Fibroblast of lung (primary cell): ENCODE measurements around the gene HSF2BP. TPM values are rescaled to one million over a fixed set of nuclear protein-coding genes. Genes with fewer than 3 reads are reported as not detected.

ENCODE experiments used
- DNase-seq, 2 donors: peaks; one replicate each; pipeline versions ENCODE4 v3.0.0 to v3.0.0-alpha.2; 2010; ENCODE audit warnings: low read depth in 2 of 2
- H2AFZ ChIP-seq: 2 replicates; pipeline ENCODE4 v1.5.1; 2012; ENCODE audit warnings: low read length, control low read depth, inconsistent platforms
- H3K27ac ChIP-seq: 2 replicates; pipeline ENCODE4 v1.5.1; 2011; ENCODE audit warnings: low read length, control low read depth; ENCODE audit not compliant: insufficient read depth
- H3K27me3 ChIP-seq: 2 replicates; pipeline ENCODE4 v1.5.1; 2011; ENCODE audit warnings: mild to moderate bottlenecking, low read length; ENCODE audit not compliant: control insufficient read depth, insufficient read depth
- H3K36me3 ChIP-seq: 2 replicates; pipeline ENCODE4 v1.5.1; 2011; ENCODE audit warnings: low read length; ENCODE audit not compliant: control insufficient read depth, insufficient read depth
- H3K4me1 ChIP-seq: 2 replicates; pipeline ENCODE4 v1.5.1; 2011; ENCODE audit warnings: low read length; ENCODE audit not compliant: control insufficient read depth, insufficient read depth; ENCODE audit errors: extremely low read depth
- H3K4me2 ChIP-seq: 2 replicates; pipeline ENCODE4 v1.5.1; 2011; ENCODE audit warnings: low read length, control low read depth; ENCODE audit not compliant: insufficient read depth; ENCODE audit errors: extremely low read depth
- H3K4me3 ChIP-seq, 4 experiments: fragments of 200-600 bp in 1 of 4; sonication (generic) in 1 of 4; replicated peaks in 1 of 4; 2 replicates each; pipeline ENCODE4 v1.5.1; 2011 to 2016; ENCODE audit warnings: low read length in 4 of 4, low read depth in 3 of 4, mild to moderate bottlenecking in 3 of 4, control low read depth in 2 of 4, inconsistent platforms in 1 of 4, mixed read lengths in 1 of 4; ENCODE audit not compliant: insufficient read depth in 1 of 4; ENCODE audit errors: control extremely low read depth in 1 of 4
- H3K79me2 ChIP-seq: 2 replicates; pipeline ENCODE4 v1.5.1; 2012; ENCODE audit warnings: mild to moderate bottlenecking, low read length, inconsistent platforms; ENCODE audit not compliant: control insufficient read depth, insufficient read depth
- H3K9ac ChIP-seq: 2 replicates; pipeline ENCODE4 v1.5.1; 2011; ENCODE audit warnings: mild to moderate bottlenecking, low read length, control low read depth; ENCODE audit not compliant: insufficient read depth
- H3K9me3 ChIP-seq: 2 replicates; pipeline ENCODE4 v1.5.1; 2012; ENCODE audit warnings: low read depth, low read length; ENCODE audit not compliant: control insufficient read depth, insufficient read depth
- H4K20me1 ChIP-seq: 2 replicates; pipeline ENCODE4 v1.5.1; 2011; ENCODE audit warnings: low read length; ENCODE audit not compliant: control insufficient read depth, insufficient read depth; ENCODE audit errors: extremely low read depth
- CTCF ChIP-seq, 2 donors: IDR thresholded peaks in 1 of 2; conservative IDR thresholded peaks in 1 of 2; 1 replicate in 1 of 2; 2 replicates in 1 of 2; pipeline ENCODE4 v1.5.1; 2011 to 2012; ENCODE audit warnings: low read length in 2 of 2, control low read depth in 1 of 2, inconsistent platforms in 1 of 2, low read depth in 1 of 2, mild to moderate bottlenecking in 1 of 2
- EZH2 ChIP-seq: IDR thresholded peaks from 2 replicates; pipeline ENCODE4 v1.5.1; 2012; ENCODE audit warnings: low read length, control low read depth, mild to moderate bottlenecking; ENCODE audit errors: missing control alignments
- polyA plus RNA-seq, 2 donors: library from polyadenylated mRNA; depleted of rRNA in 1 of 2; stranded (reverse) in 1 of 2; unstranded in 1 of 2; fragments of >200 nt; gene quantifications; 2 replicates each; pipeline ENCODE4 v1.2.1, GENCODE V29; 2011 to 2012; ENCODE audit warnings: missing spikeins in 1 of 2
- total RNA-seq: library from RNA; depleted of rRNA; stranded (reverse); fragments of >200 nt; gene quantifications from 2 replicates; pipeline ENCODE4 v1.2.1, GENCODE V29; 2014

The HSF2BP gene
- total and polyA plus RNA-seq, 2 donors (not counting 1 experiment from before 2014, with no cell fraction given), result 0.70 to 1.2 TPM

GRCh38 chr21:43643193-43643592, 16.1 kb downstream of the HSF2BP start:
- H3K27ac ChIP-seq, result no peak overlapping the region
- H3K79me2 ChIP-seq, result no peaks in the 10 kb centered on the region
- no peak overlapping the region for H2AFZ ChIP-seq
- H4K20me1 ChIP-seq, result no peaks in the 10 kb centered on the region
- H3K27me3 ChIP-seq, result no peaks in the 10 kb centered on the region
- H3K9ac ChIP-seq, result no peak overlapping the region
- no peaks in the 10 kb centered on the region for H3K9me3 ChIP-seq
- peaks cover 8% of the 10 kb centered on the region for H3K4me1 ChIP-seq
- H3K36me3 ChIP-seq, result no peaks in the 10 kb centered on the region
- no peak for DNase-seq
- TF ChIP-seq EZH2 (no peak), CTCF (conservative IDR thresholded peaks at IDR 0.05 in 1 of 2, IDR thresholded peaks at IDR 0.05 in 1 of 2; ENCODE audit: low read depth in 1 of 2, low read length in 2 of 2) (no peak)
- H3K4me3 ChIP-seq, result no peak overlapping the region
- H3K4me2 ChIP-seq, result no peak overlapping the region

DNA sequence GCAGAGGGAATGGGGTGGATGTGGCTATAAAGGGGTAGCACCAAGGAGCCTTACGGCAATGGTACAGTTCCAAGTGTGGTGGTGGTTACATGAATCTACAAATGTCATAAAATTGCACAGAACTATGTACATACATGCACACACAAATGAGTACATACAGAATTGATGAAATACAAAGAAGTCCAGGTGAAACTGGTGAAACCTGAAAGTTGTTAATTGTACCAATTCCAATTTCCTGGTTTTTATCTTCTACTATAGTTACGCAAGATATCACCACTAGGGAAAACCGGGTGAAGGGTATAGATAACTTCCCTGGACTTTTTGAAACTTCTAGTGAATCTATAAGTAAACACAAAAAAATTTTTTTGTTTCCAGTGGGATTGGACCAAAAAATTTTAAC, 18.9 kb downstream of the HSF2BP start:
- DNase-seq, result no peak
- no peak overlapping the region for H3K27ac ChIP-seq

More for the DNA sequence above, 18.9 kb downstream of the HSF2BP start:
- Histone ChIP-seq H3K9ac (no peak overlapping the region), H3K79me2 (no peaks in the 10 kb centered on the region), H2AFZ (no peak overlapping the region), H3K36me3 (no peaks in the 10 kb centered on the region), H3K27me3 (no peaks in the 10 kb centered on the region), H3K9me3 (no peaks in the 10 kb centered on the region), H3K4me2 (no peak overlapping the region), H4K20me1 (no peaks in the 10 kb centered on the region), H3K4me3 (no peak overlapping the region), H3K4me1 (no peaks in the 10 kb centered on the region)
- TF ChIP-seq CTCF (conservative IDR thresholded peaks at IDR 0.05 in 1 of 2, IDR thresholded peaks at IDR 0.05 in 1 of 2; ENCODE audit: low read depth in 1 of 2, low read length in 2 of 2) (no peak), EZH2 (no peak)
